ENCODE measurements around the gene ATP1A4. TPM values are rescaled to one million over a fixed set of nuclear protein-coding genes. Genes with fewer than 3 reads are reported as not detected.

The ATP1A4 gene
- total and polyA plus RNA-seq, 12 donors: 0.17 to 0.96 (median 0.46) TPM; not detected in 9

- Histone ChIP-seq H3K36me3 (replicated peaks in 1 of 2) (no peaks in the 10 kb centered on the region), H3K27ac (no peak overlapping the region), H3K4me1 (replicated peaks in 1 of 2) (no peaks in the 10 kb centered on the region), H3K27me3 (no peaks in the 10 kb centered on the region), H3K9me3 (replicated peaks in 1 of 3) (no peaks in the 10 kb centered on the region), H3K4me3 (no peak overlapping the region)
- TF ChIP-seq POLR2A (IDR thresholded peaks at IDR 0.05) (no peak), CTCF (IDR thresholded peaks at IDR 0.05) (no peak)
- intact Hi-C loops (cut with DNase I): no loop called here
- DNase-seq: no peak
- 71 to 81% (median 80%) methylated on average over 3 of the region's 3 CpGs for WGBS, 4 donors
Observed at GRCh38 chr1:160154790-160155189, 3.4 kb downstream of the ATP1A4 start.

GRCh38 chr1:160156361-160156760, 5.0 kb downstream of the ATP1A4 start:
- H3K27ac ChIP-seq: no peak overlapping the region
- no peak for DNase-seq
- no peaks in the 10 kb centered on the region for H3K27me3 ChIP-seq
- H3K4me1 ChIP-seq (replicated peaks in 1 of 2): no peaks in the 10 kb centered on the region
- TF ChIP-seq CTCF (IDR thresholded peaks at IDR 0.05) (no peak), POLR2A (IDR thresholded peaks at IDR 0.05) (no peak)
- H3K9me3 ChIP-seq (replicated peaks in 1 of 3): no peaks in the 10 kb centered on the region
- WGBS, 4 donors: 75 to 84% (median 81%) methylated on average over 5 of the region's 5 CpGs
- intact Hi-C loops (cut with DNase I): no loop called here
- no peaks in the 10 kb centered on the region for H3K36me3 ChIP-seq (replicated peaks in 1 of 2)
- H3K4me3 ChIP-seq: no peak overlapping the region

- no peaks in the 10 kb centered on the region for H3K36me3 ChIP-seq (replicated peaks in 1 of 2)
- H3K9me3 ChIP-seq (replicated peaks in 1 of 3): no peaks in the 10 kb centered on the region
- 73 to 92% (median 78%) methylated on average over 4 of the region's 4 CpGs for WGBS, 4 donors
- TF ChIP-seq POLR2A (IDR thresholded peaks at IDR 0.05) (no peak), CTCF (IDR thresholded peaks at IDR 0.05) (no peak)
- intact Hi-C loops (cut with DNase I): no loop called here
- no peak for DNase-seq
- no peak overlapping the region for H3K27ac ChIP-seq
- H3K27me3 ChIP-seq: no peaks in the 10 kb centered on the region
- H3K4me3 ChIP-seq: no peak overlapping the region
- no peaks in the 10 kb centered on the region for H3K4me1 ChIP-seq (replicated peaks in 1 of 2)
Observed at GRCh38 chr1:160157174-160157573, 5.8 kb downstream of the ATP1A4 start.

GRCh38 chr1:160158031-160158430, 6.6 kb downstream of the ATP1A4 start:
- TF ChIP-seq POLR2A (IDR thresholded peaks at IDR 0.05) (no peak), CTCF (IDR thresholded peaks at IDR 0.05) (no peak)
- intact Hi-C loops (cut with DNase I): no loop called here
- H3K36me3 ChIP-seq (replicated peaks in 1 of 2): no peaks in the 10 kb centered on the region
- no peaks in the 10 kb centered on the region for H3K27me3 ChIP-seq
- 79 to 90% (median 84%) methylated on average over 3 of the region's 3 CpGs for WGBS, 4 donors
- H3K4me1 ChIP-seq (replicated peaks in 1 of 2): no peaks in the 10 kb centered on the region
- no peak overlapping the region for H3K27ac ChIP-seq
- H3K9me3 ChIP-seq (replicated peaks in 1 of 3): no peaks in the 10 kb centered on the region
- no peak overlapping the region for H3K4me3 ChIP-seq
- DNase-seq: no peak
